NCI-H1105 treated with DMSO at 0.1 percent for 48 hours (cell line): Measurements from ENCODE around the gene PPP2R5C.

Experiments used
- DNase-seq: peaks from one replicate; lab custom pipeline; 2025; lab: John Stamatoyannopoulos, UW

Gene PPP2R5C

GRCh38 chr14:101950100-101950499 is 188.6 kb downstream of the PPP2R5C start:
- DNase-seq = no peak

GRCh38 chr14:101950516-101951215 is 189.2 kb downstream of the PPP2R5C start:
- no peak for DNase-seq

GRCh38 chr14:101953151-101953550 is 191.6 kb downstream of the PPP2R5C start:
- no peak for DNase-seq

GRCh38 chr14:101954501-101954900 is 193.0 kb downstream of the PPP2R5C start:
- no peak for DNase-seq

- no peak for DNase-seq
Measured at GRCh38 chr14:101955695-101956161, 194.2 kb downstream of the PPP2R5C start.

- DNase-seq = no peak
Measured at GRCh38 chr14:101956179-101956885, 194.8 kb downstream of the PPP2R5C start.

- DNase-seq = no peak
Measured at GRCh38 chr14:101957406-101958234, 196.1 kb downstream of the PPP2R5C start.

- no peak for DNase-seq
Measured at GRCh38 chr14:101958418-101959180, 197.1 kb downstream of the PPP2R5C start.

- DNase-seq = no peak
Measured at GRCh38 chr14:101959277-101959676, 197.8 kb downstream of the PPP2R5C start.

- DNase-seq = no peak
Measured at GRCh38 chr14:101960225-101960624, 198.7 kb downstream of the PPP2R5C start.

- peak; percentile 76 for DNase-seq
Measured at GRCh38 chr14:101961011-101961721, 199.7 kb downstream of the PPP2R5C start.

GRCh38 chr14:101961746-101962502 is 200.4 kb downstream of the PPP2R5C start:
- no peak for DNase-seq

GRCh38 chr14:101962503-101962874 is 201.0 kb downstream of the PPP2R5C start:
- DNase-seq = peak; percentile 43

GRCh38 chr14:101963052-101963451 is 201.5 kb downstream of the PPP2R5C start:
- no peak for DNase-seq

- DNase-seq = no peak
Measured at GRCh38 chr14:101963656-101964296, 202.3 kb downstream of the PPP2R5C start.

- DNase-seq = peak; percentile 97
Measured at GRCh38 chr14:101964297-101965180, 203.0 kb downstream of the PPP2R5C start, which contains the start of gene DYNC1H1. Gene DYNC1H1 (plus strand): TSS chr14:101964573. CDS start chr14:101964692, 119 bp downstream.

GRCh38 chr14:101965181-101965544 is 203.7 kb downstream of the PPP2R5C start:
- DNase-seq = peak; percentile 30

- DNase-seq = no peak
Measured at GRCh38 chr14:101965770-101966722, 204.5 kb downstream of the PPP2R5C start.
